K562 (cell line): ENCODE measurements around the gene DOK3. TPM values are rescaled to one million over a fixed set of nuclear protein-coding genes. Genes with fewer than 3 reads are reported as not detected.

Experiments
- EGR1 ChIP-seq: fragments of 450-650 bp; conservative IDR thresholded peaks from 2 replicates; pipeline ENCODE4 v1.6.1; 2017; ENCODE audit warnings: mild to moderate bottlenecking
- JUN ChIP-seq, 2 experiments: sonication (generic) in 1 of 2; formaldehyde crosslinking in 1 of 2; IDR thresholded peaks; 2 replicates each; pipeline versions ENCODE4 v1.6.1 to v1.8.0; 2012 to 2022; ENCODE audit warnings: borderline replicate concordance in 2 of 2, mild to moderate bottlenecking in 2 of 2, improper control_type of control experiment in 1 of 2, low read depth in 1 of 2, low read length in 1 of 2, missing genetic modification reagents in 1 of 2
- L3MBTL2 ChIP-seq: fragments of 450-650 bp; IDR thresholded peaks from 2 replicates; pipeline ENCODE4 v1.6.1; 2016; ENCODE audit warnings: mild to moderate bottlenecking, moderate library complexity
- NFATC3 ChIP-seq: fragments of 450-650 bp; IDR thresholded peaks from 2 replicates; pipeline ENCODE4 v1.6.1; 2017; ENCODE audit warnings: mild to moderate bottlenecking
- NFIC ChIP-seq: fragments of 450-650 bp; IDR thresholded peaks from 2 replicates; pipeline ENCODE4 v1.6.1; 2017; ENCODE audit warnings: mild to moderate bottlenecking, inconsistent platforms
- NONO ChIP-seq, 2 experiments: fragments of 200-400 bp in 1 of 2; fragments of 450-650 bp in 1 of 2; formaldehyde crosslinking in 1 of 2; IDR thresholded peaks; 2 replicates each; pipeline ENCODE4 v1.6.1; 2017; ENCODE audit warnings: low read depth in 2 of 2, mild to moderate bottlenecking in 2 of 2, moderate library complexity in 2 of 2, low read length in 1 of 2
- POLR2B ChIP-seq: fragments of 450-650 bp; IDR thresholded peaks from 2 replicates; pipeline ENCODE4 v1.6.1; 2018; ENCODE audit warnings: low read depth; ENCODE audit not compliant: partially characterized antibody
- POLR2H ChIP-seq: IDR thresholded peaks from 2 replicates; pipeline ENCODE4 v1.6.1; 2016; ENCODE audit warnings: missing genetic modification characterization, low read depth, mild to moderate bottlenecking, control low read depth, missing compliant biosample characterization, moderate library complexity
- PURB ChIP-seq: sonication (generic); formaldehyde crosslinking; IDR thresholded peaks from 2 replicates; pipeline ENCODE4 v1.9.0; 2021; ENCODE audit warnings: low read depth, mild to moderate bottlenecking, missing genetic modification reagents
- RNF2 ChIP-seq: sonication (generic); IDR thresholded peaks from 2 replicates; pipeline ENCODE4 v1.6.1; 2016
- SAP30 ChIP-seq: fragments of 200-600 bp; sonication (generic); IDR thresholded peaks from 2 replicates; pipeline ENCODE4 v1.6.1; 2012; ENCODE audit warnings: borderline replicate concordance, low read depth, mild to moderate bottlenecking, moderate library complexity, low read length, control low read depth, inconsistent platforms; ENCODE audit not compliant: insufficient read depth, poor library complexity, severe bottlenecking
- SIN3B ChIP-seq: fragments of 450-650 bp; IDR thresholded peaks from 2 replicates; pipeline ENCODE4 v1.6.1; 2017; ENCODE audit warnings: low read depth, mild to moderate bottlenecking, moderate library complexity
- SMAD4 ChIP-seq: fragments of 250-450 bp; sonication (Bioruptor Pico); conservative IDR thresholded peaks from 2 replicates; pipeline ENCODE4 v1.8.0; 2021; ENCODE audit warnings: inconsistent platforms, mild to moderate bottlenecking, moderate library complexity
- TRIM28 ChIP-seq: fragments of 450-650 bp; IDR thresholded peaks from 2 replicates; pipeline ENCODE4 v1.6.1; 2017
- ZBTB34 ChIP-seq: fragments of 250-450 bp; sonication (Bioruptor Pico); IDR thresholded peaks from 2 replicates; pipeline ENCODE4 v1.8.0; 2021; ENCODE audit warnings: mild to moderate bottlenecking, moderate library complexity
- ZNF23 ChIP-seq: fragments of 250-450 bp; sonication (Bioruptor Pico); IDR thresholded peaks from 2 replicates; pipeline ENCODE4 v1.4.0; 2020; ENCODE audit warnings: mild to moderate bottlenecking
- ZNF584 ChIP-seq: fragments of 200-800 bp; sonication (Bioruptor generic); IDR thresholded peaks from 2 replicates; pipeline ENCODE4 v1.6.1; 2016; ENCODE audit warnings: low read depth, mild to moderate bottlenecking, missing genetic modification characterization, missing compliant biosample characterization
- polyA plus RNA-seq, 8 experiments: library from polyadenylated mRNA; depleted of rRNA in 4 of 8; stranded (reverse) in 5 of 8; unstranded in 3 of 8; fragments of >200 nt; fragmentation: Nextera tagmentation in 2 of 8; fragmentation: Illumina TruSeq in 1 of 8; extraction: Ambion mirVana in 2 of 8; extraction: Trizol in 1 of 8; gene quantifications; 2 replicates each; pipeline versions ENCODE4 v1.2.1 to v1.2.3, GENCODE V29; 2011 to 2014; ENCODE audit warnings: inconsistent platforms in 1 of 8, missing spikeins in 1 of 8
- total RNA-seq, 7 experiments: library from RNA; depleted of rRNA in 6 of 7; stranded (reverse); fragments of >200 nt in 6 of 7; fragmentation: Illumina TruSeq in 2 of 7; extraction: Trizol in 2 of 7; gene quantifications; 2 replicates each; pipeline versions ENCODE4 v1.2.1 to v1.2.3, GENCODE V29; 2011 to 2021; ENCODE audit warnings: low replicate concordance in 1 of 7
- TF ChIP-seq, protein P1 (sequence below): fragments of 250-450 bp; sonication (Bioruptor Pico); IDR thresholded peaks from 2 replicates; pipeline ENCODE4 v1.4.0; 2020
- TF ChIP-seq, protein P2 (sequence below), 2 experiments: IDR thresholded peaks; 2 replicates each; pipeline ENCODE4 v1.6.1; 2011; ENCODE audit warnings: borderline replicate concordance in 1 of 2, control low read depth in 1 of 2, low read depth in 1 of 2, low read length in 1 of 2, mild to moderate bottlenecking in 1 of 2, mixed read lengths in 1 of 2, moderate library complexity in 1 of 2; ENCODE audit not compliant: insufficient read depth in 1 of 2, insufficient read length in 1 of 2, poor library complexity in 1 of 2, severe bottlenecking in 1 of 2; ENCODE audit errors: extremely low read depth in 1 of 2
- TF ChIP-seq, protein P3 (sequence below), 2 experiments: fragments of 150-350 bp in 1 of 2; IDR thresholded peaks; 2 replicates each; pipeline ENCODE4 v1.6.1; 2012 to 2016; ENCODE audit warnings: low read depth in 2 of 2, low read length in 2 of 2, mild to moderate bottlenecking in 1 of 2, moderate library complexity in 1 of 2

Gene DOK3
- total and polyA plus RNA-seq, 9 of the 15 experiments (the other 6 are each of a cell fraction or from before 2014, with no cell fraction given): 1.3 to 23.0 (median 8.0) TPM

DNA sequence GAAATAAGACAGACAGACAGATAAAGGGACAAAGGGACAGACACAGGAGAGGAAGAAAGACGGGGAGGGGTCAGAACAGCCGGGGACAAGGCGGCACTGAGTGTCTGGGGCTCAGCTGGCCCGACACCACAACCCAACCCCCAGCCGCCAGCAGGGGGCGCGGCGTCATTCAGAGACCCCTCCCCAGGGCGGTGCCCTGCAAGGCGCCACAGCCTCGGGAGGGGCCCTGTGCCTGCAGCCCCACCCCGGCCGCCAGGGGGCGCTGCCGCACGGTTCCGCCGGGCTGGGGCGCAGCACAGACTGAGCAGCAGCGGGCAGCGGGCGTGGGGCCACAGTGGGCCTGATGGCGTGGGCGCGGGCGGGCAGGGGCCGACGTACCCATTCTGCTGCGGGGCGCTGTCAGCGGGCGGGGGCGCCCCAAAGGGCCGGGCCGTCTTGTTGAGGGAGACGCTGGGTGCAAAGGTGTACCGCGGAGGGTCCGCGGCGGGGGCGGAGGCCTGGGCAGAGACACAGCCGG is 18.1 kb downstream of the DOK3 start (continued):
- TF ChIP-seq SAP30 (no peak), POLR2B (no peak), JUN (IDR thresholded peaks at IDR 0.05; ENCODE audit: borderline replicate concordance, low read depth, low read length) (peak; percentile 33; the same call in 1 of the 2 replicates), JUN (CRISPR knock-in tag; IDR thresholded peaks at IDR 0.05; ENCODE audit: borderline replicate concordance) (no peak), POLR2H (tag) (no peak), RNF2 (no peak), PURB (CRISPR knock-in tag) (no peak), EGR1 (peak; percentile 55; the same call in 1 of the 2 replicates), TRIM28 (no peak), L3MBTL2 (peak; percentile 60), ZBTB34 (CRISPR knock-in tag) (no peak), ZNF23 (no peak), NFIC (peak; percentile 29), ZNF584 (CRISPR knock-in tag) (no peak), NONO (IDR thresholded peaks at IDR 0.05; ENCODE audit: low read depth in 2 of 2, low read length in 1 of 2) (peak in 1 of 2 experiments; percentile 84; a peak in 2 of 4 replicates), NFATC3 (no peak), SIN3B (0 out of 2 replicates have a peak, but pooled peaks have one; percentile 47), SMAD4 (CRISPR knock-in tag) (peak; percentile 88)
- TF ChIP-seq, protein P1, sequence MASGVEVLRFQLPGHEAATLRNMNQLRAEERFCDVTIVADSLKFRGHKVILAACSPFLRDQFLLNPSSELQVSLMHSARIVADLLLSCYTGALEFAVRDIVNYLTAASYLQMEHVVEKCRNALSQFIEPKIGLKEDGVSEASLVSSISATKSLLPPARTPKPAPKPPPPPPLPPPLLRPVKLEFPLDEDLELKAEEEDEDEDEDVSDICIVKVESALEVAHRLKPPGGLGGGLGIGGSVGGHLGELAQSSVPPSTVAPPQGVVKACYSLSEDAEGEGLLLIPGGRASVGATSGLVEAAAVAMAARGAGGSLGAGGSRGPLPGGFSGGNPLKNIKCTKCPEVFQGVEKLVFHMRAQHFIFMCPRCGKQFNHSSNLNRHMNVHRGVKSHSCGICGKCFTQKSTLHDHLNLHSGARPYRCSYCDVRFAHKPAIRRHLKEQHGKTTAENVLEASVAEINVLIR (CRISPR knock-in tag): no peak
- TF ChIP-seq, protein P2, sequence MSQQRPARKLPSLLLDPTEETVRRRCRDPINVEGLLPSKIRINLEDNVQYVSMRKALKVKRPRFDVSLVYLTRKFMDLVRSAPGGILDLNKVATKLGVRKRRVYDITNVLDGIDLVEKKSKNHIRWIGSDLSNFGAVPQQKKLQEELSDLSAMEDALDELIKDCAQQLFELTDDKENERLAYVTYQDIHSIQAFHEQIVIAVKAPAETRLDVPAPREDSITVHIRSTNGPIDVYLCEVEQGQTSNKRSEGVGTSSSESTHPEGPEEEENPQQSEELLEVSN (IDR thresholded peaks at IDR 0.05; ENCODE audit: borderline replicate concordance in 1 of 2, extremely low read depth in 1 of 2, insufficient read depth in 1 of 2, insufficient read length in 1 of 2, low read depth in 1 of 2, low read length in 1 of 2, poor library complexity in 1 of 2, severe bottlenecking in 1 of 2): peak in 1 of 2 experiments; percentile 45
- TF ChIP-seq, protein P3, sequence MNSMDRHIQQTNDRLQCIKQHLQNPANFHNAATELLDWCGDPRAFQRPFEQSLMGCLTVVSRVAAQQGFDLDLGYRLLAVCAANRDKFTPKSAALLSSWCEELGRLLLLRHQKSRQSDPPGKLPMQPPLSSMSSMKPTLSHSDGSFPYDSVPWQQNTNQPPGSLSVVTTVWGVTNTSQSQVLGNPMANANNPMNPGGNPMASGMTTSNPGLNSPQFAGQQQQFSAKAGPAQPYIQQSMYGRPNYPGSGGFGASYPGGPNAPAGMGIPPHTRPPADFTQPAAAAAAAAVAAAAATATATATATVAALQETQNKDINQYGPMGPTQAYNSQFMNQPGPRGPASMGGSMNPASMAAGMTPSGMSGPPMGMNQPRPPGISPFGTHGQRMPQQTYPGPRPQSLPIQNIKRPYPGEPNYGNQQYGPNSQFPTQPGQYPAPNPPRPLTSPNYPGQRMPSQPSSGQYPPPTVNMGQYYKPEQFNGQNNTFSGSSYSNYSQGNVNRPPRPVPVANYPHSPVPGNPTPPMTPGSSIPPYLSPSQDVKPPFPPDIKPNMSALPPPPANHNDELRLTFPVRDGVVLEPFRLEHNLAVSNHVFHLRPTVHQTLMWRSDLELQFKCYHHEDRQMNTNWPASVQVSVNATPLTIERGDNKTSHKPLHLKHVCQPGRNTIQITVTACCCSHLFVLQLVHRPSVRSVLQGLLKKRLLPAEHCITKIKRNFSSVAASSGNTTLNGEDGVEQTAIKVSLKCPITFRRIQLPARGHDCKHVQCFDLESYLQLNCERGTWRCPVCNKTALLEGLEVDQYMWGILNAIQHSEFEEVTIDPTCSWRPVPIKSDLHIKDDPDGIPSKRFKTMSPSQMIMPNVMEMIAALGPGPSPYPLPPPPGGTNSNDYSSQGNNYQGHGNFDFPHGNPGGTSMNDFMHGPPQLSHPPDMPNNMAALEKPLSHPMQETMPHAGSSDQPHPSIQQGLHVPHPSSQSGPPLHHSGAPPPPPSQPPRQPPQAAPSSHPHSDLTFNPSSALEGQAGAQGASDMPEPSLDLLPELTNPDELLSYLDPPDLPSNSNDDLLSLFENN (IDR thresholded peaks at IDR 0.05; ENCODE audit: low read depth in 2 of 2, low read length in 2 of 2): 0 out of 4 replicates have a peak, but pooled peaks of 1 of the 2 experiments have one; percentile 59
